Endothelial cell (in vitro differentiated cells): ENCODE measurements around the gene SENP7. TPM values are rescaled to one million over a fixed set of nuclear protein-coding genes. Genes with fewer than 3 reads are reported as not detected.

Experiments
- DNase-seq: peaks from one replicate; pipeline ENCODE4 v3.0.0; 2021; ENCODE audit warnings: low spot score
- H3K27ac Mint-ChIP-seq: one replicate; pipeline ENCODE4 v1.8.0; 2021; ENCODE audit warnings: mixed read lengths, inconsistent platforms; ENCODE audit not compliant: unreplicated experiment
- H3K27me3 Mint-ChIP-seq: one replicate; pipeline ENCODE4 v1.8.0; 2021; ENCODE audit warnings: mild to moderate bottlenecking, moderate library complexity, mixed read lengths, inconsistent platforms; ENCODE audit not compliant: unreplicated experiment
- H3K36me3 Mint-ChIP-seq: one replicate; pipeline ENCODE4 v1.8.0; 2021; ENCODE audit warnings: mild to moderate bottlenecking, low read depth, mixed read lengths, inconsistent platforms; ENCODE audit not compliant: unreplicated experiment
- H3K4me1 Mint-ChIP-seq: one replicate; pipeline ENCODE4 v1.8.0; 2021; ENCODE audit warnings: mild to moderate bottlenecking, mixed read lengths, inconsistent platforms; ENCODE audit not compliant: unreplicated experiment
- H3K4me3 Mint-ChIP-seq: one replicate; pipeline ENCODE4 v1.8.0; 2021; ENCODE audit warnings: mild to moderate bottlenecking, mixed read lengths, inconsistent platforms; ENCODE audit not compliant: unreplicated experiment
- H3K9me3 Mint-ChIP-seq: one replicate; pipeline ENCODE4 v1.8.0; 2021; ENCODE audit warnings: mixed read lengths, inconsistent platforms; ENCODE audit not compliant: unreplicated experiment
- CTCF ChIP-seq: fragments of 200-600 bp; sonication (generic); IDR thresholded peaks from one replicate; pipeline ENCODE4 v1.5.0; 2021; ENCODE audit warnings: antibody characterized with exemption; ENCODE audit not compliant: unreplicated experiment
- total RNA-seq: library from RNA; stranded (reverse); fragmentation: NEBNext Ultra II Directional; extraction: Animal tissue kit (Norgen Biotek cat#: 25700); gene quantifications from one replicate; pipeline ENCODE4 v1.2.1, GENCODE V29; 2021; ENCODE audit not compliant: unreplicated experiment

Gene SENP7
- total RNA-seq, 1 donor from 2014 or later, result 36.6 TPM

DNA sequence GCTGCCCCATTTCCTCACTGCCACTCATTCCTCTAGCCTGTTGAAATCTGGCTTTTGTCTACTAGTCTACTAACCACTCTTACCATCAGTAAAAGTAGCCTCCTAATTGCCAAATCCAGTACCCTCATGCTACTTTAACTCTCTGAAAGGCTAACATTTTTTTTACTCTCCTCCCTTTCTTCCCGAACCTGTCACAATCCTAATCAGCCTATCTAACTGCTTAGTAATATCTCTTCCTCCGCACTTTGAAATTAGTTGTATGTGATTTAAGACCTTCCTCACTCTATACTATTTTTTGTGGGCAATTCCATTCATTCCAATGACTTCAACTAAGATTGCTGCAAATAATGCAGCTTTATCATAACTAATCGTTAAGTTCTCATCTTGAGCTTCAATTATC lies 3.7 kb downstream of the SENP7 start:
- Mint-ChIP-seq H3K27ac (no peak overlapping the region), H3K4me1 (peaks cover 20% of the 10 kb centered on the region), H3K9me3 (no peaks in the 10 kb centered on the region), H3K4me3 (peak overlapping the region; percentile 12), H3K27me3 (peaks cover 8% of the 10 kb centered on the region), H3K36me3 (peaks cover 14% of the 10 kb centered on the region)
- DNase-seq, result no peak
- no peak for TF ChIP-seq CTCF

- H3K27me3 Mint-ChIP-seq, result no peaks in the 10 kb centered on the region
- no peak for DNase-seq
- H3K36me3 Mint-ChIP-seq, result peaks cover 5% of the 10 kb centered on the region
- no peak overlapping the region for H3K4me3 Mint-ChIP-seq
- no peak overlapping the region for H3K27ac Mint-ChIP-seq
- TF ChIP-seq CTCF, result no peak
- H3K4me1 Mint-ChIP-seq, result no peaks in the 10 kb centered on the region
- H3K9me3 Mint-ChIP-seq, result no peaks in the 10 kb centered on the region
Measured at GRCh38 chr3:101501783-101502182, 11.2 kb downstream of the SENP7 start.

- no peak for TF ChIP-seq CTCF
- H3K27me3 Mint-ChIP-seq, result no peaks in the 10 kb centered on the region
- peaks cover 5% of the 10 kb centered on the region for H3K36me3 Mint-ChIP-seq
- no peaks in the 10 kb centered on the region for H3K4me1 Mint-ChIP-seq
- no peak overlapping the region for H3K4me3 Mint-ChIP-seq
- DNase-seq, result no peak
- H3K27ac Mint-ChIP-seq, result no peak overlapping the region
- no peaks in the 10 kb centered on the region for H3K9me3 Mint-ChIP-seq
Measured at GRCh38 chr3:101500208-101500607, 12.8 kb downstream of the SENP7 start.

GRCh38 chr3:101497803-101498202 lies 15.2 kb downstream of the SENP7 start:
- Mint-ChIP-seq H3K4me1 (no peaks in the 10 kb centered on the region), H3K27ac (no peak overlapping the region), H3K27me3 (no peaks in the 10 kb centered on the region), H3K4me3 (no peak overlapping the region), H3K36me3 (peaks cover 9% of the 10 kb centered on the region), H3K9me3 (no peaks in the 10 kb centered on the region)
- TF ChIP-seq CTCF, result no peak
- DNase-seq, result no peak

DNA sequence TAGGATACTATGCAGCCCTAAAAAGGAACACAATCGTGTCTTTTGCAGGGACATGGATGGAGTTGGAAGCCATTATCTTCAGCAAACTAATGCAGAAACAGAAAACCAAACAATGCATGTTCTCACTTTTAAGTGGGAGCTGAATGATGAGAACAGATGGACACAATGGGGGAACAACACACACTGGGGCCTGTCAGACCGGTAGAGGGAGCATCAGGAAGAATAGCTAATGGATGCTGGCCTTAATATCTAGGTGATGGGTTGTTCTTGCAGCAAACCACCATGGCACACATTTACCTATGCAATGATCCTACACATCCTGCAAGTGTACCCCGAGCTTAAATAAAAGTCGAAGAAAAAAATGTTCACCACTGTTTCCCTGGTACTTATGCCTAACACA lies 17.5 kb downstream of the SENP7 start:
- no peak for TF ChIP-seq CTCF
- H3K4me1 Mint-ChIP-seq, result no peaks in the 10 kb centered on the region
- H3K9me3 Mint-ChIP-seq, result no peaks in the 10 kb centered on the region
- H3K27me3 Mint-ChIP-seq, result no peaks in the 10 kb centered on the region
- no peak overlapping the region for H3K4me3 Mint-ChIP-seq
- no peak for DNase-seq
- no peak overlapping the region for H3K27ac Mint-ChIP-seq
- peaks cover 15% of the 10 kb centered on the region for H3K36me3 Mint-ChIP-seq
